Urothelium cell line (cell line): ENCODE data around the gene NFIL3.

Experiments
- DNase-seq: peaks from one replicate; pipeline ENCODE4 v3.0.0; 2011; ENCODE audit warnings: low spot score, mixed read lengths
- FAIRE-seq: peaks from 2 replicates; lab custom pipeline; 2011; peaks lifted over from hg19 to GRCh38; lab: Jason Lieb, UNC

Gene NFIL3

GRCh38 chr9:91361291-91362050 lies 62.2 kb downstream of the NFIL3 start, which contains the start of gene AUH:
TSS of gene AUH (minus strand) at chr9:91361918. CDS start at chr9:91361889, 29 bp downstream.
- FAIRE-seq (no peak), DNase-seq (peak; percentile 97)

- FAIRE-seq (no peak), DNase-seq (no peak)
Measured at GRCh38 chr9:91360551-91361290, 62.9 kb downstream of the NFIL3 start.

- DNase-seq: no peak
- FAIRE-seq: no peak
Measured at GRCh38 chr9:91359734-91360470, 63.7 kb downstream of the NFIL3 start.

- DNase-seq: no peak
- no peak for FAIRE-seq
Measured at GRCh38 chr9:91359083-91359482, 64.5 kb downstream of the NFIL3 start.
